H1 (cell line): ENCODE measurements around the gene ERCC6. TPM values are rescaled to one million over a fixed set of nuclear protein-coding genes. Genes with fewer than 3 reads are reported as not detected.

Experiments used
- CTCF ChIA-PET: fragments of 300-600 bp; sonication (Branson Sonifier 250); formaldehyde crosslinking; loops from one replicate; lab custom pipeline; 2021; ENCODE audit not compliant: partially characterized antibody; lab: Charles Lee
- POLR2A ChIA-PET: fragments of 300-600 bp; sonication (Branson Sonifier 250); formaldehyde crosslinking; loops from one replicate; lab custom pipeline; 2021; ENCODE audit warnings: inconsistent platforms; ENCODE audit not compliant: partially characterized antibody; lab: Charles Lee
- DNase-seq, 2 experiments: peaks; one replicate each; pipeline versions ENCODE4 v3.0.0 to v3.0.0-alpha.2; 2010 to 2022; ENCODE audit warnings: low spot score in 2 of 2, low read depth in 1 of 2, mixed read lengths in 1 of 2
- FAIRE-seq: peaks from 2 replicates; lab custom pipeline; 2011; peaks lifted over from hg19 to GRCh38; lab: Jason Lieb, UNC
- H2AFZ ChIP-seq: 2 replicates; pipeline ENCODE4 v1.8.1; 2012; ENCODE audit warnings: low read length, inconsistent platforms
- H2AK5ac ChIP-seq: 2 replicates; pipeline ENCODE4 v1.6.1; 2013; ENCODE audit warnings: low read depth, low read length
- H2BK120ac ChIP-seq: replicated peaks from 2 replicates; pipeline ENCODE3; 2013; ENCODE audit warnings: low read depth, low read length, inconsistent platforms
- H2BK12ac ChIP-seq: 2 replicates; pipeline ENCODE4 v1.6.1; 2013; ENCODE audit warnings: low read depth, low read length
- H2BK15ac ChIP-seq: 2 replicates; pipeline ENCODE4 v1.6.1; 2013; ENCODE audit warnings: low read length
- H2BK20ac ChIP-seq: 2 replicates; pipeline ENCODE4 v1.6.1; 2013; ENCODE audit warnings: low read length
- H2BK5ac ChIP-seq: 2 replicates; pipeline ENCODE4 v1.6.1; 2013; ENCODE audit warnings: low read depth, low read length
- H3K14ac ChIP-seq: 2 replicates; pipeline ENCODE4 v1.6.1; 2013; ENCODE audit warnings: inconsistent platforms; ENCODE audit not compliant: insufficient read length
- H3K18ac ChIP-seq: 2 replicates; pipeline ENCODE4 v1.6.1; 2013; ENCODE audit warnings: low read length; ENCODE audit errors: extremely low read depth
- H3K23ac ChIP-seq: 2 replicates; pipeline ENCODE4 v1.6.1; 2013; ENCODE audit warnings: inconsistent platforms; ENCODE audit not compliant: insufficient read length
- H3K23me2 ChIP-seq: 2 replicates; pipeline ENCODE4 v1.6.1; 2013; ENCODE audit warnings: low read depth, low read length
- H3K27ac ChIP-seq: 2 replicates; pipeline ENCODE4 v1.6.1; 2011; ENCODE audit warnings: low read depth, low read length, inconsistent platforms
- H3K27me3 ChIP-seq, 4 experiments: replicated peaks in 1 of 4; 1 replicate in 1 of 4; 2 replicates in 3 of 4; pipeline versions ENCODE4 v1.6.1 to v1.8.1; 2011 to 2013; ENCODE audit warnings: low read length in 3 of 4, mild to moderate bottlenecking in 3 of 4, inconsistent platforms in 2 of 4, mixed read lengths in 2 of 4, moderate library complexity in 1 of 4; ENCODE audit not compliant: control insufficient read depth in 3 of 4, insufficient read depth in 3 of 4; ENCODE audit errors: extremely low read depth in 1 of 4
- H3K36me3 ChIP-seq, 4 experiments: 2 replicates each; pipeline versions ENCODE4 v1.6.1 to v1.8.1; 2011 to 2013; ENCODE audit warnings: mild to moderate bottlenecking in 4 of 4, low read length in 3 of 4, moderate library complexity in 2 of 4, control low read depth in 1 of 4, inconsistent platforms in 1 of 4; ENCODE audit not compliant: insufficient read depth in 4 of 4, control insufficient read depth in 2 of 4
- H3K4ac ChIP-seq: replicated peaks from 2 replicates; pipeline ENCODE3; 2013; ENCODE audit warnings: low read length, low read depth, mixed read lengths, inconsistent platforms; ENCODE audit not compliant: insufficient read length
- H3K4me1 ChIP-seq, 4 experiments: replicated peaks in 1 of 4; 1 replicate in 1 of 4; 2 replicates in 3 of 4; pipeline versions ENCODE4 v1.6.1 to v1.8.1; 2011 to 2013; ENCODE audit warnings: low read length in 3 of 4, inconsistent platforms in 2 of 4, mixed read lengths in 1 of 4; ENCODE audit not compliant: insufficient read depth in 4 of 4, control insufficient read depth in 3 of 4
- H3K4me2 ChIP-seq, 2 experiments: 2 replicates each; pipeline versions ENCODE4 v1.6.1 to v1.8.1; 2011 to 2013; ENCODE audit warnings: low read depth in 2 of 2, low read length in 2 of 2, control low read depth in 1 of 2, inconsistent platforms in 1 of 2, mild to moderate bottlenecking in 1 of 2; ENCODE audit not compliant: insufficient read depth in 1 of 2
- H3K4me3 ChIP-seq, 4 experiments: fragments of 200-600, 300-600 bp in 1 of 4; sonication (generic), shearing (Covaris generic), sonication (Bioruptor Twin) in 1 of 4; 2 replicates each; pipeline versions ENCODE4 v1.5.1 to v1.8.1; 2011 to 2016; ENCODE audit warnings: low read length in 4 of 4, low read depth in 3 of 4, control low read depth in 2 of 4, inconsistent platforms in 2 of 4, mild to moderate bottlenecking in 2 of 4, mixed read lengths in 1 of 4, moderate library complexity in 1 of 4; ENCODE audit not compliant: insufficient read depth in 2 of 4; ENCODE audit errors: extremely low read depth in 1 of 4
- H3K56ac ChIP-seq: replicated peaks from 2 replicates; pipeline ENCODE3; 2013; ENCODE audit warnings: low read depth, mild to moderate bottlenecking, mixed read lengths, low read length, inconsistent platforms; ENCODE audit not compliant: insufficient read length
- H3K79me1 ChIP-seq: 2 replicates; pipeline ENCODE4 v1.6.1; 2013; ENCODE audit warnings: low read depth, low read length, control low read depth
- H3K79me2 ChIP-seq, 2 experiments: 2 replicates each; pipeline versions ENCODE4 v1.6.1 to v1.8.1; 2012 to 2013; ENCODE audit warnings: low read length in 2 of 2, mild to moderate bottlenecking in 2 of 2, inconsistent platforms in 1 of 2; ENCODE audit not compliant: insufficient read depth in 2 of 2, control insufficient read depth in 1 of 2
- H3K9ac ChIP-seq, 4 experiments: replicated peaks in 1 of 4; 1 replicate in 1 of 4; 2 replicates in 3 of 4; pipeline versions ENCODE4 v1.6.1 to v1.8.1; 2011 to 2013; ENCODE audit warnings: low read depth in 3 of 4, low read length in 3 of 4, control low read depth in 2 of 4, mild to moderate bottlenecking in 2 of 4, moderate library complexity in 2 of 4, inconsistent platforms in 1 of 4; ENCODE audit errors: extremely low read depth in 1 of 4
- H3K9me3 ChIP-seq, 2 experiments: 2 replicates each; pipeline versions ENCODE4 v1.6.1 to v1.8.1; 2012 to 2013; ENCODE audit warnings: mild to moderate bottlenecking in 2 of 2, moderate library complexity in 2 of 2, control low read depth in 1 of 2, inconsistent platforms in 1 of 2, low read depth in 1 of 2, low read length in 1 of 2, mixed read lengths in 1 of 2; ENCODE audit not compliant: insufficient read depth in 2 of 2
- H4K20me1 ChIP-seq, 2 experiments: replicated peaks in 1 of 2; 2 replicates each; pipeline versions ENCODE3 to v1.8.1; 2011 to 2013; ENCODE audit warnings: inconsistent platforms in 2 of 2, low read length in 2 of 2, mild to moderate bottlenecking in 1 of 2; ENCODE audit not compliant: insufficient read depth in 2 of 2, control insufficient read depth in 1 of 2
- H4K5ac ChIP-seq: 2 replicates; pipeline ENCODE4 v1.6.1; 2013; ENCODE audit warnings: low read length, low read depth, mixed read lengths, inconsistent platforms; ENCODE audit not compliant: insufficient read length
- H4K8ac ChIP-seq: 2 replicates; pipeline ENCODE4 v1.8.0; 2013; ENCODE audit warnings: mild to moderate bottlenecking, moderate library complexity, low read length, inconsistent platforms; ENCODE audit not compliant: insufficient read depth; ENCODE audit errors: extremely low read depth
- H4K91ac ChIP-seq: replicated peaks from 2 replicates; pipeline ENCODE3; 2013; ENCODE audit warnings: low read length, mixed read lengths, inconsistent platforms; ENCODE audit not compliant: insufficient read length
- BACH1 ChIP-seq: IDR thresholded peaks from 2 replicates; pipeline ENCODE4 v1.6.1; 2012; ENCODE audit warnings: low read length, improper control_type of control experiment
- CHD2 ChIP-seq: IDR thresholded peaks from 2 replicates; pipeline ENCODE4 v1.6.1; 2012; ENCODE audit warnings: low read length, improper control_type of control experiment
- CTBP2 ChIP-seq: IDR thresholded peaks from 2 replicates; pipeline ENCODE4 v1.7.0; 2011; ENCODE audit warnings: borderline replicate concordance, mild to moderate bottlenecking, moderate library complexity, mixed read lengths, low read length; ENCODE audit not compliant: insufficient read depth, insufficient read length
- MAFK ChIP-seq: IDR thresholded peaks from 2 replicates; pipeline ENCODE4 v1.6.1; 2012; ENCODE audit warnings: low read depth, mild to moderate bottlenecking, improper control_type of control experiment, low read length
- NANOG ChIP-seq: IDR thresholded peaks from 2 replicates; pipeline ENCODE4 v1.6.1; 2011; ENCODE audit warnings: low read length, low read depth, mild to moderate bottlenecking, inconsistent platforms; ENCODE audit not compliant: insufficient read depth, poor library complexity, severe bottlenecking
- SIN3A ChIP-seq, 2 experiments: IDR thresholded peaks in 1 of 2; conservative IDR thresholded peaks in 1 of 2; 2 replicates each; pipeline ENCODE4 v1.6.1; 2011 to 2012; ENCODE audit warnings: low read length in 2 of 2, improper control_type of control experiment in 1 of 2, low read depth in 1 of 2, mild to moderate bottlenecking in 1 of 2
- WGBS, 2 experiments: shearing (Covaris generic) in 1 of 2; methylation state at CpG; one replicate each; pipeline versions ENCODE4 v1.1.6 to v1.1.7; 2013 to 2015; ENCODE audit warnings: low lambda C conversion rate in 2 of 2, mixed read lengths in 2 of 2, inconsistent platforms in 1 of 2, low coverage in 1 of 2, missing lambda C conversion rate in 1 of 2; ENCODE audit not compliant: insufficient replicate concordance in 2 of 2, insufficient coverage in 1 of 2, insufficient read length in 1 of 2; ENCODE audit errors: extremely low coverage in 1 of 2, missing lambda C conversion rate in 1 of 2; 5-methylcytosine and 5-hydroxymethylcytosine counted together
- polyA plus RNA-seq, 7 experiments: library from polyadenylated mRNA; depleted of rRNA in 3 of 7; stranded (reverse) in 5 of 7; unstranded in 2 of 7; fragments of >200 nt in 5 of 7; fragments of 200-250 nt in 2 of 7; gene quantifications; 1 replicate in 5 of 7; 2 replicates in 1 of 7; 4 replicates in 1 of 7; pipeline versions ENCODE4 v1.2.1 to v1.2.3, GENCODE V29; 2011 to 2013; ENCODE audit warnings: missing spikeins in 2 of 7, mixed read lengths in 2 of 7
- total RNA-seq: library from RNA; stranded (reverse); fragmentation: NEBNext Ultra II Directional; extraction: Animal tissue kit (Norgen Biotek cat#: 25700); gene quantifications from 2 replicates; pipeline ENCODE4 v1.2.1, GENCODE V29; 2021

The ERCC6 gene
- total and polyA plus RNA-seq, 2 of the 8 experiments (the other 6 are each of a cell fraction or from before 2014, with no cell fraction given) = 4.1 to 11.9 TPM

DNA sequence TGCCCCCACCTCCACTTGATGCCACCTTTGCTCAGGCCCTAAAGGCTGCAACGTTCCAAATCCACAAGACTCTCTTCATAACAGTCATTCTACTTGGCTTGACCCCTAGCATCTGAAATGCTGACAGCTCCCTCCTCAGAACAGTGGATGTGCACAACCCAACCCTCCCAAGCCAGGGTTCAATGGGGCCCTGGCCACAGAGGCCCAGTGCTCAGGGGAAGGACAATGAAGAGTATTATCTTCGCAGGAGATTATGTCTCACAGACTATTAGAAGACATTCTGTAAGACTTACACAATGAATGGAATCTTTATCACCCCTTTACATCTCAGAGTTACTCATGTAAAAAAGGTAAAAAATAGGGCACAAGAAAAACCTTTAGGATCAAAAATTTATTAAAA is 20.4 kb downstream of the ERCC6 start:
- no peak overlapping the region for H3K4me3 ChIP-seq
- no peak overlapping the region for H4K5ac ChIP-seq
- H3K4me2 ChIP-seq = no peak overlapping the region
- no peaks in the 10 kb centered on the region for H3K79me2 ChIP-seq
- no peak overlapping the region for H2BK120ac ChIP-seq
- no peak for TF ChIP-seq CHD2
- TF ChIP-seq CTBP2 = no peak
- no peak for TF ChIP-seq MAFK
- no peak for TF ChIP-seq NANOG
- no peak for TF ChIP-seq BACH1
- no peak for TF ChIP-seq SIN3A (conservative IDR thresholded peaks at IDR 0.05 in 1 of 2, IDR thresholded peaks at IDR 0.05 in 1 of 2; ENCODE audit: low read depth in 1 of 2, low read length in 2 of 2)
- H3K79me1 ChIP-seq = no peaks in the 10 kb centered on the region
- no peaks in the 10 kb centered on the region for H4K20me1 ChIP-seq
- no peak overlapping the region for H2AFZ ChIP-seq
- CTCF ChIA-PET = interaction anchor here (0.5 to 12.5 kb wide), 17 partner anchors 8 to 540 kb away, joined by 3 to 261 read pairs (median 4); partner anchors contain the start of gene ERCC6
- no peak overlapping the region for H3K27ac ChIP-seq
- DNase-seq = no peak
- H3K27me3 ChIP-seq = no peaks in the 10 kb centered on the region
- H4K91ac ChIP-seq = no peak overlapping the region
- POLR2A ChIA-PET = no interaction called here
- no peak overlapping the region for H3K56ac ChIP-seq
- H3K9ac ChIP-seq = no peak overlapping the region
- H2BK15ac ChIP-seq = no peak overlapping the region
- no peak overlapping the region for H2BK5ac ChIP-seq
- no peak overlapping the region for H2AK5ac ChIP-seq
- no peak for FAIRE-seq
- H2BK20ac ChIP-seq = no peak overlapping the region
- peaks cover 0 to 1% (median 0%) of the 10 kb centered on the region in 4 experiments; a peak in 1 of 8 replicates for H3K36me3 ChIP-seq
- H3K18ac ChIP-seq = no peak overlapping the region
- H3K23ac ChIP-seq = no peak overlapping the region
- WGBS, 2 experiments = 92% methylated on average over 2 of the region's 2 CpGs; no CpG with 5 or more reads in 1 of the 2 experiments
- no peak overlapping the region for H3K14ac ChIP-seq
- no peaks in the 10 kb centered on the region; a peak in 1 of 7 replicates for H3K4me1 ChIP-seq
- no peaks in the 10 kb centered on the region for H3K9me3 ChIP-seq
- H3K4ac ChIP-seq = no peak overlapping the region
- no peak overlapping the region for H2BK12ac ChIP-seq
- no peak overlapping the region for H4K8ac ChIP-seq
- no peaks in the 10 kb centered on the region for H3K23me2 ChIP-seq
